HUES6 (cell line): ENCODE data around the gene GYS1.

Source experiments
- H3K27ac ChIP-seq: 2 replicates; pipeline ENCODE4 v1.7.0; 2013; ENCODE audit warnings: low read depth, mild to moderate bottlenecking, low read length, inconsistent platforms
- H3K27me3 ChIP-seq: 2 replicates; pipeline ENCODE4 v1.6.1; 2013; ENCODE audit warnings: low read length; ENCODE audit not compliant: control insufficient read depth, insufficient read depth
- H3K36me3 ChIP-seq: 2 replicates; pipeline ENCODE4 v1.6.1; 2013; ENCODE audit warnings: low read length; ENCODE audit not compliant: control insufficient read depth, insufficient read depth
- H3K4me1 ChIP-seq: 2 replicates; pipeline ENCODE4 v1.6.1; 2013; ENCODE audit warnings: low read length; ENCODE audit not compliant: control insufficient read depth, insufficient read depth
- H3K4me3 ChIP-seq: 2 replicates; pipeline ENCODE4 v1.5.1; 2013; ENCODE audit warnings: low read depth, low read length
- H3K9ac ChIP-seq: one replicate; pipeline ENCODE4 v1.6.1; 2013; ENCODE audit warnings: mild to moderate bottlenecking, low read length
- H3K9me3 ChIP-seq: 2 replicates; pipeline ENCODE4 v1.6.1; 2013; ENCODE audit warnings: low read depth, low read length; ENCODE audit not compliant: control insufficient read depth, insufficient read depth

The GYS1 gene

DNA sequence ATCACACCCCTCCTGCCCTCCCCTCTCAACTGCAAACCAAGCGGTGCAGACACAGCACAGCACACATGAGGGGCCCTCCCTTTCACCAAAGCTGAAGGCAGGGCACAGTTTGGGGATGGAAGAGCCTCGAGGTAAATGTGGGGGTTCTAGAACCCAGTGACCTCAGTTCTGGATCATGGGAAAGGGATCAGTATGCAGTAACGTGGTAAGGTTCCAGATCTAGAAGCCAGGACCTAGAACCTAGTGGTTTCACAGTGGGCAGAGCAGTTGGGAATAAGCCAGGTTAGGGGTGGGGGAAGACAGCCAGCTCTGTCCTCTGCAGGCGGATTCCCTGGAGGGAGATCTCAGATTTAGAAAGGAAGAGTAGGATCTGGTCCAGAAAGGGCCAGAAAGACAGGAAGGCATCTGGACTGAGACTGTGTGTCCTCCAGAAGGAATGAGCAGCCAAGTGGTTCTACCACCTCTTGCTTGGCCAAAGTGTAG, 24.9 kb downstream of the GYS1 start:
- H3K27me3 ChIP-seq, result no peaks in the 10 kb centered on the region
- no peak overlapping the region for H3K4me3 ChIP-seq
- peaks cover 39% of the 10 kb centered on the region for H3K36me3 ChIP-seq
- H3K4me1 ChIP-seq, result peaks cover 24% of the 10 kb centered on the region
- no peaks in the 10 kb centered on the region for H3K9me3 ChIP-seq
- no peak overlapping the region for H3K27ac ChIP-seq
- no peak overlapping the region for H3K9ac ChIP-seq

DNA sequence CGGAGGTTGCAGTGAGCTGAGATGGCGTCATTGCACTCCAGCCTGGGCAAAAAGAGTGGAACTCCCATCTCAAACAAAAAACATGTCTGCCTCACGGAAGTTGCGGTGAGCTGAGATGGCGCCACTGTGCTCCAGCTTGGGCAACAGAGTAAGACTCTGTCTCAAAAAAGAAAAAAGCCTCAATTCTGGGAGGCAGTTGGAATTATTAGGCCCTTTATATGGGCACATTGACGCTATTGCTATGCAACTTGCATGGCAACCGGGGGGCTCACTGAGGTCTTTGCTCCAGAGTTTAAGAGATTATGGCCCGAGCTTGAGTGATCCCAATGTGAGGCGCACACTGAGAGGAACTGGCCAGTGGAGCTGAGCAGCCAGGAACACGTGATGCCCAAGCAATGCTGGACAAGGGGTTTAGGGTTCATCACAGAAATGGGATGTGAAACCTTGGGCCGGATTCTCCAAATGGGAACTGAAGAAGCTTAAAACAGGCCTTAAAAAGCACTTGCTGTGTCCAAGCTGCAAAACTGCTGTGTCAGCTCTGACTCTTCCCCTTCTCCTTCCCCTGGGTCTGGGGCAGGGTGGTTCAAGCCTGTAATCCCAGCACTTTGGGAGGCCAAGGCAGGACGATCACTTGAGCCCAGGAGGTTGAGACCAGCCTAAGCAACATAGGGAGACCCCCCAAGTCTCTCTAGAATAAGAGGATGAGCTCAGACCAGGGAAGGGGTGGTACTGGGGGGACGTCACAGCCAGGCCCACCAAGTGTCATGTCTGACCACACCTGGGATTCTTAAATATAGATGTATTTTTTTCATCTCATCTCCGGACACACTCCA, 25.5 kb downstream of the GYS1 start:
- peak overlapping the region; percentile 9 for H3K9ac ChIP-seq
- peaks cover 27% of the 10 kb centered on the region for H3K4me1 ChIP-seq
- 0 out of 2 replicates have a peak overlapping the region, but pooled peaks have one; percentile 96 for H3K4me3 ChIP-seq
- no peak overlapping the region for H3K27ac ChIP-seq
- peaks cover 36% of the 10 kb centered on the region for H3K36me3 ChIP-seq
- H3K9me3 ChIP-seq, result no peaks in the 10 kb centered on the region
- H3K27me3 ChIP-seq, result no peaks in the 10 kb centered on the region

DNA sequence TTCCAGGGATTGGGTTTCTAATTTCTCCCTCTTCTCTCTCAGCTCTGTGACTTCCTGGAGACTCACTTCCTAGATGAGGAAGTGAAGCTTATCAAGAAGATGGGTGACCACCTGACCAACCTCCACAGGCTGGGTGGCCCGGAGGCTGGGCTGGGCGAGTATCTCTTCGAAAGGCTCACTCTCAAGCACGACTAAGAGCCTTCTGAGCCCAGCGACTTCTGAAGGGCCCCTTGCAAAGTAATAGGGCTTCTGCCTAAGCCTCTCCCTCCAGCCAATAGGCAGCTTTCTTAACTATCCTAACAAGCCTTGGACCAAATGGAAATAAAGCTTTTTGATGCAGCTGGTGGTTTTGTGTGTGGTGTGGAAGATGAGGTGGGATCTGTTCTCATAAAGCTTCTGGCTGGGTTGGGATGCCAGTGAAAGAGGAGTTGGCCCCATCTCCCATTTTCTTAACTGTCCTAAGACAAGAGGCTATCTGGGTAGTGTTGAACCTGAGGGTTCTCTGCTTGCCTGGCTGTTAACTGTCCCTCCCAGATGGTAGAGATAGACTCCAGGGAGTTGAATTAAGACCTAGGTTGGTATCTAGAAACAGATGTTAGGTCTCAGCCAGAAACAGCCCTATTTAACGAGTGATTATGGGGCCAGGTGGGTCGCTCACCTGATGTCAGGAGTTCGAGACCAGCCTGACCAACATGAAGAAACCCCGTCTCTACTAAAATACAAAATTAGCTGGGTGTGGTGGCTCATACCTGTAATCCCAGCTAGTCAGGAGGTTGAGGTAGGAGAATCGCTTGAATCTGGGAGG, 26.4 kb downstream of the GYS1 start:
- Histone ChIP-seq H3K27me3 (no peaks in the 10 kb centered on the region), H3K4me1 (peaks cover 35% of the 10 kb centered on the region), H3K9ac (peak overlapping the region; percentile 92), H3K36me3 (peaks cover 36% of the 10 kb centered on the region), H3K4me3 (peak overlapping the region; percentile 96), H3K27ac (no peak overlapping the region), H3K9me3 (no peaks in the 10 kb centered on the region)

DNA sequence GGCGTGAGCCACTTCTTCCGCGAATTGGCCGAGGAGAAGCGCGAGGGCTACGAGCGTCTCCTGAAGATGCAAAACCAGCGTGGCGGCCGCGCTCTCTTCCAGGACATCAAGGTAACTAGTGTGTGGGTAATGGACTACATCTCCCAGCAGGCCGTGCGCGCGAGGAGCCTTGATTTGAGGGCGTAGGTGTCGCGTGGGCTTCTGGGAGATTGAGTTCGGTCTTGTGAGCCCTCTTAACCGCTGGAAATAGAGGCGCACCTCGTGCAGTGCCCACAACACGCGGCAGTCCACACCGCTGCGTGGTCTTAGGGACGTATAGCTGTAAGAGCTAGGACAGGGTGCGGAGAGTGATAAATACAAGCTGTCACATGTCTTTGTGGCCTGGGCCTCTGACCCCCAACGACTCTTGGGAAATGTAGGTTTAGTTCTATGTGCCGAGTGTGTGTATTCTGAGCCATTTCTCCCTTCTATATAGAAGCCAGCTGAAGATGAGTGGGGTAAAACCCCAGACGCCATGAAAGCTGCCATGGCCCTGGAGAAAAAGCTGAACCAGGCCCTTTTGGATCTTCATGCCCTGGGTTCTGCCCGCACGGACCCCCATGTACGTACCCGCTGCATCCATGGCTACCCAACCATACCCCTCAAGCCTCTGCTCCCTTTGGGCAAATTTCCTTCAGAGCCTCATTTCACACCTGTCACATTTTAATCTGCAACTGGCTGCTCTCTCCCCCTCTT, 27.1 kb downstream of the GYS1 start:
- Histone ChIP-seq H3K9me3 (no peaks in the 10 kb centered on the region), H3K36me3 (peaks cover 39% of the 10 kb centered on the region), H3K4me1 (peaks cover 36% of the 10 kb centered on the region), H3K9ac (peak overlapping the region; percentile 92), H3K27me3 (no peaks in the 10 kb centered on the region), H3K27ac (peak overlapping the region; percentile 50; the same call in 1 of the 2 replicates), H3K4me3 (peak overlapping the region; percentile 96)

DNA sequence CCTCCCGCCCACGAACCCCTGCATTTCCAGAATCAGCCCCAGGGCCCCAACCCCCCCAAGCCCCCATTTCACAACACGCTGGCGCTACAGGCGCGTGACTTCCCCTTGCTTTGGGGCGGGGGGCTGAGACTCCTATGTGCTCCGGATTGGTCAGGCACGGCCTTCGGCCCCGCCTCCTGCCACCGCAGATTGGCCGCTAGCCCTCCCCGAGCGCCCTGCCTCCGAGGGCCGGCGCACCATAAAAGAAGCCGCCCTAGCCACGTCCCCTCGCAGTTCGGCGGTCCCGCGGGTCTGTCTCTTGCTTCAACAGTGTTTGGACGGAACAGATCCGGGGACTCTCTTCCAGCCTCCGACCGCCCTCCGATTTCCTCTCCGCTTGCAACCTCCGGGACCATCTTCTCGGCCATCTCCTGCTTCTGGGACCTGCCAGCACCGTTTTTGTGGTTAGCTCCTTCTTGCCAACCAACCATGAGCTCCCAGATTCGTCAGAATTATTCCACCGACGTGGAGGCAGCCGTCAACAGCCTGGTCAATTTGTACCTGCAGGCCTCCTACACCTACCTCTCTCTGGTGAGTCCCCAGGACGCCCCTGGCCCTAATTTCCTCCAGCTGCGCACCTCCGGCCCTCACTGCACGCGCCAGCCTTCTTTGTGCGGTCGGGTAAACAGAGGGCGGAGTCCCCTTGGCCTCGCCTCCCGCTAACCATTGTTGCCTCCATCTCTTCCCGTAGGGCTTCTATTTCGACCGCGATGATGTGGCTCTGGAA, 27.9 kb downstream of the GYS1 start, which contains the start of gene FTL:
Gene FTL (plus strand): TSS at position 270 of the 766 bp plus-strand sequence. CDS start 199 bp downstream, at position 469.
- H3K4me1 ChIP-seq, result peaks cover 30% of the 10 kb centered on the region
- H3K9ac ChIP-seq, result peak within 1 kb of the TSS; percentile 98
- peak within 1 kb of the TSS; percentile 96 for H3K4me3 ChIP-seq
- peaks cover 43% of the 10 kb centered on the region for H3K36me3 ChIP-seq
- peak within 1 kb of the TSS; percentile 95 for H3K27ac ChIP-seq
- no peaks in the 10 kb centered on the region for H3K27me3 ChIP-seq
- no peaks in the 10 kb centered on the region for H3K9me3 ChIP-seq

DNA sequence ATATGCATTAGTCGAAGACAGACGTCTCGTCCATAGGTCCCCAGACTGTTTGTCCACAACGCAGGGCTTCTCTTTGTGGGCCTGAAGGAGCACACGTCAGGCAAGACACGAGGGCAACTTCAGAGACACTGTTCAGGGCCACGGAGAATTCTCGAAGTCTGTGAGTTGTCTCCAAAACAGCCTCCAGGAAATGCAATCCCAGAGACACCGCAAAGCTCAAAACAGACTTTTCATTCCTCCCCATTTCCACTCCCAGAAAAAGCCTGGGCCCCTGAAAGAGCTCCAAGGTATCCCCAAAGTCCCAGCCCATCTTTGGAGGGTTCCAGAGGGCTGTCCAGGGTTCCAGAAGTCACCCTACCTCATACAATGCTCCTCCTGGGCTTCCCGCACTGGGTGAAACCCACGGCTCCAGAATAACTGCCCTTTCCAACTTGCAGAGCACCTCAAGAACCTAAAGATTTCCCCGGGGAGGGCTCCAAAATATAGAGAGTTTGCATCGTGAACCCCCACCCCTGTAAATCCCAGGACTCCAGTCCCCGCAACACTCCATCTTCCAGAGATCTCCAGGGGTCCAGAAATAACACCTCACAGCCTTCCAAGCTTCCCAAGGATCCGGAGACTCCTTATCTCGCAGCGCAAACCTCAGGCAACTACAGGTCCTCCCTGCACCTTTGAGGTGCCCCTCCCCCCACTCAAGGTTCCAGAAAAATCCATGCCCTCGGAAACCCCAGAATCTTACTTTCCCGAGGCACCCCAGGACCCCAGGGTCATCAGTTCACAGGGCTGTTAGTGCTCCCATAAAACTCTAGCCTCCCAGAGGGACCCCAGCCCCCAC, 28.7 kb downstream of the GYS1 start:
- H3K27me3 ChIP-seq, result no peaks in the 10 kb centered on the region
- peaks cover 43% of the 10 kb centered on the region for H3K36me3 ChIP-seq
- peaks cover 29% of the 10 kb centered on the region for H3K4me1 ChIP-seq
- no peaks in the 10 kb centered on the region for H3K9me3 ChIP-seq
- H3K4me3 ChIP-seq, result peak overlapping the region; percentile 55
- H3K27ac ChIP-seq, result peak overlapping the region; percentile 95
- peak overlapping the region; percentile 98 for H3K9ac ChIP-seq

DNA sequence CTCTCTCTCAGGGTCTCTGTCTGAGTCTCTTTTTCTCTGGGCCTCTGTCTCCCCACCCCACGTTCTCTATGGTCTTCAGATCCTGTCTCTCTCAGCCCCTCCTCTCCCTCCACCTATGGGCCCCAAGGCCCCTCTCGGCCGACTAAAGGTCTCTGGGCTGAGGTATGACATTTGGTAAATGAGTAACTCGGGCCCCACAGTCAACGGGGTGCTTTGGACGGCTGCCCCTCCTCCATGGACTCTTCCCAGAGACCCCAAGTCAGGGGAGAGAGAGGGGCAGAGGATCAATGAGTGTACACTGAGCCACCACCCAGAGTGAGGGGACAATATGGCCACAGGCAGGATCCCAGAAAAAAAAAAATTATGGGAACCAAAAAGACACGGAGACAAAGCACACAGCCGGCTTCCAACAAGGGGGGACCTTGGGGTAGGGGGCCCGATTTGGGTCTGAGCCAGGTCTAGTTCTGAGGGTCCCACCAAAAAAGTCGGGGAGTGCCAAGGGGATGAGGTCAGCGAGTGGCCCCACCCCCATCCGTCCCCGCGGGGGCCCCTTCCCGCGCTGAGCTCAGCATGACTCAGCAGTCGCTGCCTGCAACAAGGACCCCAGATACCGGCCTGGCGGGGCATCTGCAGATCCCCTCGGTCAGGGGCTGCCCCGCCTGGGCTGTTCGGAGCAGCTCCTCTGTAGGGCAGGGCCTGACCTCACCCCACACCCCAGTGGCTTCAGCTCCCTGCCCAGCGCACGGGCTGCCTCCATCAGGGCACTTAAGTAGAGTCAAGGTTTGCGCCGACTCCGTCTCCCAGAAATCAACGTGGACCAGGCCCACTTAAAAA, 29.5 kb downstream of the GYS1 start:
- peak overlapping the region; percentile 98 for H3K9ac ChIP-seq
- peaks cover 37% of the 10 kb centered on the region for H3K36me3 ChIP-seq
- H3K4me3 ChIP-seq, result peak overlapping the region; percentile 55
- H3K9me3 ChIP-seq, result no peaks in the 10 kb centered on the region
- peaks cover 29% of the 10 kb centered on the region for H3K4me1 ChIP-seq
- H3K27me3 ChIP-seq, result no peaks in the 10 kb centered on the region
- peak overlapping the region; percentile 95 for H3K27ac ChIP-seq

DNA sequence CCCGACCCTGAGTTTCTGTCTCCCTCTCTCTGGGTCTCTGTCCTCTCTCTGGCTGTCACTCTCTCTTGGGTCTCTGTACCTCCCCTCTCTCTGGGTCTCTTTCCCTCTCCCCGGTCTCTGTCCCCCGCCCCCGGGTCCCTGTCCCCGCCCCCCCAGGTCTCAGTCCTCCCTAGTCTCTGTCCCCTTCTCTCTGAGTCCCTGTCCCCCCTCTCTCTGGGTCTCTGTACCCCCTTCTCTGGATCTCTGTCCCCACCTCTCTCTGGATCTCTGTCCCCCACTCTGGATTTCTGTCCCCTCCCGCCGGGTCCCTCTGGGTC, 30.3 kb downstream of the GYS1 start:
- Histone ChIP-seq H3K4me1 (peaks cover 29% of the 10 kb centered on the region), H3K36me3 (peaks cover 39% of the 10 kb centered on the region), H3K4me3 (no peak overlapping the region; the same call in 1 of the 2 replicates), H3K27ac (peak overlapping the region; percentile 11; the same call in 1 of the 2 replicates), H3K9me3 (no peaks in the 10 kb centered on the region), H3K27me3 (no peaks in the 10 kb centered on the region), H3K9ac (peak overlapping the region; percentile 58)
